Thymus (tissue), 11 donors: ENCODE data around the gene NR0B2. TPM values are rescaled to one million over a fixed set of nuclear protein-coding genes. Genes with fewer than 3 reads are reported as not detected.
"Not testable (repeated sequence)": the region's sequence is repeated elsewhere in the genome, so short reads cannot be mapped to it uniquely, and the experiment has no call there.

Experiments used
- DNase-seq, 9 donors: peaks; one replicate each; pipeline ENCODE4 v3.0.0-alpha.2; 2013; ENCODE audit warnings: low spot score in 9 of 9, low read depth in 6 of 9, missing footprints in 1 of 9
- H3K27ac ChIP-seq, 2 donors: one replicate each; pipeline ENCODE4 v1.5.1; 2013; ENCODE audit warnings: control low read depth in 1 of 2, low read depth in 1 of 2, low read length in 1 of 2, mild to moderate bottlenecking in 1 of 2, moderate library complexity in 1 of 2
- H3K27me3 ChIP-seq, 2 donors: one replicate each; pipeline ENCODE4 v1.5.1; 2013; ENCODE audit warnings: low read length in 1 of 2; ENCODE audit not compliant: control insufficient read depth in 2 of 2, insufficient read depth in 1 of 2
- H3K36me3 ChIP-seq, 2 donors: one replicate each; pipeline ENCODE4 v1.5.1; 2013; ENCODE audit warnings: low read length in 1 of 2, mild to moderate bottlenecking in 1 of 2, moderate library complexity in 1 of 2; ENCODE audit not compliant: control insufficient read depth in 2 of 2, insufficient read depth in 2 of 2
- H3K4me1 ChIP-seq, 2 donors: one replicate each; pipeline ENCODE4 v1.5.1; 2013; ENCODE audit warnings: low read length in 2 of 2; ENCODE audit not compliant: control insufficient read depth in 2 of 2, insufficient read depth in 2 of 2
- H3K4me3 ChIP-seq, 2 donors: one replicate each; pipeline ENCODE4 v1.5.1; 2013; ENCODE audit warnings: low read length in 2 of 2, control low read depth in 1 of 2, mild to moderate bottlenecking in 1 of 2
- H3K9me3 ChIP-seq, 2 donors: one replicate each; pipeline ENCODE4 v1.5.1; 2013; ENCODE audit warnings: low read length in 1 of 2, mild to moderate bottlenecking in 1 of 2; ENCODE audit not compliant: control insufficient read depth in 2 of 2, insufficient read depth in 1 of 2
- WGBS: extraction: QIAGEN DNeasy Blood & Tissue Kit; methylation state at CpG from one replicate; pipeline ENCODE4 v1.1.7; 2013; 5-methylcytosine and 5-hydroxymethylcytosine counted together
- polyA plus RNA-seq: library from polyadenylated mRNA; stranded (reverse); fragments of 200-250 nt; gene quantifications from one replicate; pipeline ENCODE4 v1.2.3, GENCODE V29; 2013
- total RNA-seq: library from RNA; stranded (reverse); fragments of 120-200 nt; gene quantifications from one replicate; pipeline ENCODE4 v1.2.4, GENCODE V29; 2013
- donor health status: healthy.

Gene NR0B2
- total and polyA plus RNA-seq, 2 donors, result 0.18 to 0.19 TPM

GRCh38 chr1:26951821-26952497 is 38.2 kb upstream of the NR0B2 start:
- no peak for DNase-seq
- Histone ChIP-seq H3K4me3 (no peak overlapping the region), H3K27ac (no peak overlapping the region), H3K27me3 (peaks cover 2 to 3% of the 10 kb centered on the region in 2 donors), H3K9me3 (no peaks in the 10 kb centered on the region), H3K36me3 (peaks cover 4 to 5% of the 10 kb centered on the region in 2 donors), H3K4me1 (no peaks in the 10 kb centered on the region)
- WGBS, result 95% methylated on average over 24 of the region's 24 CpGs

DNA sequence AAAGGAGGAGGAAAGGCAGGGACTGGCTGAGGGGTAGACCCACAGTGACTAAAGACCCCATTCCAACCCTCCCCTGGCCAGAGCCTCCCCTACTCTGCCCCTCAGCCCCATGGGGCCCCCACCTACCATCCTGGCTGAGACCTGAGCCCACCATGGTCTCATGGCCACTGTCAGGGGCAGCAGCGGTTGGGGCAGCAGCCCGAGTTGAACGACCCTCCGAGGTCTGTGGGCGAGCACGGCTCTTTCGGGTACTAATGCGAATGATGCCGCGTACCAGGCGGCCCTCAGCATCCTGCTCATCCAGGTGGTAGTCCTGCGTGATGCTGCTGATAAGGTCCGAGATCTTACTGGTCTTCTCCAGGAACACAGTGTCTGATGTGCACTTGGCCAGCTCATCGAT is 37.4 kb upstream of the NR0B2 start:
- DNase-seq, result no peak
- 98% methylated on average over 14 of the region's 14 CpGs for WGBS
- peaks cover under 1 to 2% of the 10 kb centered on the region in 2 donors for H3K27me3 ChIP-seq

DNA sequence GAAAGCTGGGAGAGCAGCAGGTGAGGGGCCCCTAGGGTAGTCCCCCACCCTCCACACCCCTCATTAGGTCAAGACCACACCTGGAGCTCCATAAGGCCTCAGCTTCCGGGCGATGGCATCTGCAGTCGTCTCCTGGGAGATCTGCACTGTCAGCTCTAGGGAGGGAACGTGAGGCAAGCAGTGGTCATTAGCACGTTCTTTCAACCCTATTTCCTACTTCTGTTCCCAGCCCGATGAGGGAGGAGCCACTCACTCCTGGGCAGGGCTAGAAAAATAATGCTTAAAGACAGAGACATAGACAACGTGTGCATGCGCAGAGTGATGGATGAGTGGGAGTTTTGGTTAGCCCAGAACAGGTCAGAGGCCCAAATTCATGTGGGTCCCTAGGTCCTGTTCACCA is 36.8 kb upstream of the NR0B2 start:
- no peak overlapping the region for H3K27ac ChIP-seq
- no peaks in the 10 kb centered on the region for H3K27me3 ChIP-seq
- no peaks in the 10 kb centered on the region for H3K9me3 ChIP-seq
- H3K4me1 ChIP-seq, result no peaks in the 10 kb centered on the region
- peaks cover 16% of the 10 kb centered on the region in 2 donors for H3K36me3 ChIP-seq
- DNase-seq, result no peak
- WGBS, result 89% methylated on average over 8 of the region's 8 CpGs
- no peak overlapping the region for H3K4me3 ChIP-seq

More for the DNA sequence above, 37.4 kb upstream of the NR0B2 start:
- H3K9me3 ChIP-seq, result no peaks in the 10 kb centered on the region
- H3K4me1 ChIP-seq, result no peaks in the 10 kb centered on the region
- no peak overlapping the region for H3K27ac ChIP-seq
- H3K4me3 ChIP-seq, result no peak overlapping the region
- peaks cover 9 to 10% of the 10 kb centered on the region in 2 donors for H3K36me3 ChIP-seq

GRCh38 chr1:26949926-26950319 is 36.1 kb upstream of the NR0B2 start:
- H3K36me3 ChIP-seq, result peaks cover 22% of the 10 kb centered on the region in 2 donors
- H3K4me1 ChIP-seq, result no peaks in the 10 kb centered on the region
- WGBS, result 91% methylated on average over 3 of the region's 3 CpGs
- H3K4me3 ChIP-seq, result no peak overlapping the region
- DNase-seq, result no peak
- no peaks in the 10 kb centered on the region for H3K27me3 ChIP-seq
- H3K27ac ChIP-seq, result no peak overlapping the region
- H3K9me3 ChIP-seq, result no peaks in the 10 kb centered on the region

GRCh38 chr1:26949266-26949925 is 35.6 kb upstream of the NR0B2 start:
- 97% methylated on average over 1 of the region's 1 CpG for WGBS
- peaks cover 23 to 26% of the 10 kb centered on the region in 2 donors for H3K36me3 ChIP-seq
- no peaks in the 10 kb centered on the region for H3K27me3 ChIP-seq
- no peaks in the 10 kb centered on the region for H3K4me1 ChIP-seq
- DNase-seq, result no peak
- H3K27ac ChIP-seq, result no peak overlapping the region
- H3K9me3 ChIP-seq, result no peaks in the 10 kb centered on the region
- H3K4me3 ChIP-seq, result no peak overlapping the region

DNA sequence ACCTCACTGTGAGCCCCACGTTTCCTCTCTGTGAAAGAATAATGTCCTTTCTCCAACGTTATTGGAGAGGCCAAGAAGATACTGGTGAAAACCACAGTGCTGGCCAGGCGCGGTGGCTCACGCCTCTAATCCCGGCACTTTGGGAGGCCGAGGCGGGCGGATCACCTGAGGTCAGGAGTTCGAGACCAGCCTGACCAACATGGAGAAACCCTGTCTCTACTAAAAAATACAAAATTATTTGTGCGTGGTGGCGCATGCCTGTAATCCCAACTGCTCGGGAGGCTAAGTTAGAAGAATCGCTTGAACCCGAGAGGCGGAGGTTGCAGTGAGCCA is 34.9 kb upstream of the NR0B2 start:
- peaks cover 30 to 34% of the 10 kb centered on the region in 2 donors for H3K36me3 ChIP-seq

GRCh38 chr1:26946270-26946669 is 32.5 kb upstream of the NR0B2 start:
- peaks cover 54 to 56% of the 10 kb centered on the region in 2 donors for H3K36me3 ChIP-seq
- H3K27me3 ChIP-seq, result no peaks in the 10 kb centered on the region
- H3K9me3 ChIP-seq, result no peaks in the 10 kb centered on the region
- H3K4me1 ChIP-seq, result no peaks in the 10 kb centered on the region
- H3K27ac ChIP-seq, result no peak overlapping the region
- no peak overlapping the region for H3K4me3 ChIP-seq
- DNase-seq, result no peak
- WGBS, result 97% methylated on average over 4 of the region's 4 CpGs

More for the DNA sequence above, 34.9 kb upstream of the NR0B2 start:
- not testable (repeated sequence) for H3K4me1 ChIP-seq, H3K9me3 ChIP-seq, DNase-seq, H3K27ac ChIP-seq, H3K4me3 ChIP-seq, H3K27me3 ChIP-seq
- WGBS, result 95% methylated on average over 16 of the region's 16 CpGs

GRCh38 chr1:26945728-26946127 is 32.0 kb upstream of the NR0B2 start:
- 98% methylated on average over 8 of the region's 8 CpGs for WGBS
- Histone ChIP-seq H3K4me1 (no peaks in the 10 kb centered on the region), H3K36me3 (peaks cover 56 to 59% of the 10 kb centered on the region in 2 donors), H3K9me3 (no peaks in the 10 kb centered on the region), H3K27ac (no peak overlapping the region), H3K4me3 (no peak overlapping the region), H3K27me3 (no peaks in the 10 kb centered on the region)
- DNase-seq, result no peak

DNA sequence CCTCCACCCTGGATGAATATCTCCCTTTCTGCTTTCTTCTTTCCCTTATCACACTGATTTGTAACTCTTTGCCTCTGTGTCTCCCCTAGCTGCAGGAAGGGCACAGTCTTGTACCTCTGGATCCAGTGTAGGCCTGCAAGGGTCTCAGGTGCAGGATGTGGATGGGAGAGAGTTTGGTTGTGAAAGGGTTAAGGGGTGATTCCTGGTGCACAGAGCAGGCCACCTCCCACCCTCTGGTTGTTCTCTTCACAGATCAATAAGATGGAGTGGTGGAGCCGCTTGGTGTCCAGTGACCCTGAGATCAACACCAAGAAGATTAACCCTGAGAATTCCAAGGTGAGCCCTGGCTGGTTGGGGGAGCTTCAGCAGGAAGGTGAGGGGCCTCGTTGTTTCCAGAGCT is 31.4 kb upstream of the NR0B2 start:
- Histone ChIP-seq H3K27me3 (no peaks in the 10 kb centered on the region), H3K4me3 (no peak overlapping the region), H3K27ac (no peak overlapping the region), H3K36me3 (peaks cover 56 to 59% of the 10 kb centered on the region in 2 donors), H3K4me1 (no peaks in the 10 kb centered on the region), H3K9me3 (no peaks in the 10 kb centered on the region)
- no peak for DNase-seq
- 95% methylated on average over 2 of the region's 2 CpGs for WGBS
